Measurements from ENCODE around the gene RDX.
"Not testable (repeated sequence)": the region's sequence is repeated elsewhere in the genome, so short reads cannot be mapped to it uniquely, and the experiment has no call there.

DNA sequence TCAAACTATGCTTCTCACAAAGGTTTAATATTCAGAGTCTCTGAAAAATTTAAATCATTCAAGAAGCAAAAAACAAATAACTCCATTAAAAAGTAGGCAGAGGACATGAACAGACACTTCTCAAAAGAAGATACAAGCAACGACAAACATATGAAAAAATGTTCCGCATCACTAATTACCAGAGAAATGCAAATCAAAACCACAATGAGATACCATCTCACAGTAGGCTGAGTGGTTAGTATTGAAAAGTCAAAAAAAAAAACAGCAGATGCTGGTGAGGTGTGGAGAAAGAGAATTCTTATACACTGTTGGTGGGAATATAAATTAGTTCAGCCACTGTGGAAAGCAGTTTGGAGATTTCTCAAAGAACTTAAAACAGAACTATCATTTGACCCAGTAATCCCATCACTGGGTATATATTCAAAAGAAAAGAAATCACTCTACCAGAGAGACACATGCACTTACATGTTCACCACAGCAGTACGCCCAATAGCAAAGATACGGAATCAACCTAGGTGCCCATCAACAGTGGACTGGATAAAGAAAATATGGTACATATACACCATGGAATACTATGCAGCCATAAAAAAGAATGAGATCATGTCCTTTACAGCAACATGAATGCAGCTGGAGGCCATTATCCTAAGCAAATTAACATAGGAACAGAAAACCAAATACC, 103.7 kb downstream of the RDX start:
- TF ChIP-seq, protein P1, sequence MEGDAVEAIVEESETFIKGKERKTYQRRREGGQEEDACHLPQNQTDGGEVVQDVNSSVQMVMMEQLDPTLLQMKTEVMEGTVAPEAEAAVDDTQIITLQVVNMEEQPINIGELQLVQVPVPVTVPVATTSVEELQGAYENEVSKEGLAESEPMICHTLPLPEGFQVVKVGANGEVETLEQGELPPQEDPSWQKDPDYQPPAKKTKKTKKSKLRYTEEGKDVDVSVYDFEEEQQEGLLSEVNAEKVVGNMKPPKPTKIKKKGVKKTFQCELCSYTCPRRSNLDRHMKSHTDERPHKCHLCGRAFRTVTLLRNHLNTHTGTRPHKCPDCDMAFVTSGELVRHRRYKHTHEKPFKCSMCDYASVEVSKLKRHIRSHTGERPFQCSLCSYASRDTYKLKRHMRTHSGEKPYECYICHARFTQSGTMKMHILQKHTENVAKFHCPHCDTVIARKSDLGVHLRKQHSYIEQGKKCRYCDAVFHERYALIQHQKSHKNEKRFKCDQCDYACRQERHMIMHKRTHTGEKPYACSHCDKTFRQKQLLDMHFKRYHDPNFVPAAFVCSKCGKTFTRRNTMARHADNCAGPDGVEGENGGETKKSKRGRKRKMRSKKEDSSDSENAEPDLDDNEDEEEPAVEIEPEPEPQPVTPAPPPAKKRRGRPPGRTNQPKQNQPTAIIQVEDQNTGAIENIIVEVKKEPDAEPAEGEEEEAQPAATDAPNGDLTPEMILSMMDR (IDR thresholded peaks at IDR 0.05): not testable (repeated sequence)
- not testable (repeated sequence) for TF ChIP-seq POLR2A (IDR thresholded peaks at IDR 0.05)
